HG03460 (cell line): Measurements from ENCODE around the gene ITGB8.
"Not testable (repeated sequence)": the region's sequence is repeated elsewhere in the genome, so short reads cannot be mapped to it uniquely, and the experiment has no call there.

Experiments used
- ATAC-seq: cut with Tn5 transposase; IDR thresholded peaks from one replicate; pipeline ENCODE4 v1.9.1; 2021; ENCODE audit not compliant: unreplicated experiment

Gene ITGB8

DNA sequence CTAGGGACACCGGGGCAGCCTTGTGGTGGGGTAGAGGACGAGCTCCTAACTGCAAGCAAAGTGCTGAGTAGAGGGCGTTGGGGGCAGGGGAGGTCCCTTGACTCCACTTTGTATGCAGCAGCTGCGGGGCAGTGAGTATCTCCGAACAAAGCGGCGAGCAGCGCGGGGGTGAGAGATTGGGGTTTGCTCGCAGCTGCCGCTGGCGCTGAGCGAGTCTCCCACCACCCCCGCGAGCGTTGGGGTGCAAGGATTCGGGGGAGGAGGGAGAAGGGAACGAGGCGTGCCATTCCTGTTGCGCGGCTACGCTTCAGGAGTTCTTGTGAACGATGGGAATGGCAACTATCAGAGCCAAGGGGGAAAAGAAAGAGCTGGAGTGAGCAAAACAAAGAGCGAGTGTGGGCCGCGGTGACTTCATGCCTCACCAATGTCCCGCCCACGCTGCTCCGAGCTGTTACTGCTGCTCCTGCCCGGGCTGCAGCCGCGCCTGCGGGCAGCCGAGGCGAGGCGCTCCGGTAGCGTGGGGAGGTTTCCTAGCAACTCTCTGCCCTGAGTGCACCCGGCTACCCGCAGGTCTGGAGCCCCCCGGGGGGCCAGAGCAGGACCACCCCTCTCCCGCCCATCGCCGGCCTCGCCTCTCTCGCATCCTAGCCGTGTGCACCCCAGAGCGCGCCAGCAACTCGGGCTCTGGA, at the start of gene ITGB8:
Gene ITGB8, plus strand, starts transcription at position 662 of the 689 bp plus-strand sequence. CDS start 907 bp downstream, outside the sequence.
- peak; percentile 52 for ATAC-seq

DNA sequence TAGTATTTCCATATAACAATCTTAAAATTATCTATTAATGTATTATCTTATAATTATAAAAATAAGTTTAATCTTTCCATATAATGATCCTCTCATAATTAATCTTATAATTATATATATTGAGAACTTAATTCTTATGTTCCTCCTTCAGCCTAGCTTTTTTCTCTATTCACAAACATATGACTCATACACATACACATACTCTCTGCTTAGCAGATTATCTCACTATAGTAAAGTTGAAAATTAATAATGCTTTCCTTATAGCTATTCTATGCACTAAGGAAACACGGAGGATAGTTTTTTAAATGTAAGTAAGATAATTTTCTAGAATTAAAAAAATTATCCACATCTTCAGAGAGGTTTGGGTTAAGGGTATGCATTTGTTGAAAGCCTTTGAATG, 47.7 kb upstream of the ITGB8 start:
- no peak for ATAC-seq

DNA sequence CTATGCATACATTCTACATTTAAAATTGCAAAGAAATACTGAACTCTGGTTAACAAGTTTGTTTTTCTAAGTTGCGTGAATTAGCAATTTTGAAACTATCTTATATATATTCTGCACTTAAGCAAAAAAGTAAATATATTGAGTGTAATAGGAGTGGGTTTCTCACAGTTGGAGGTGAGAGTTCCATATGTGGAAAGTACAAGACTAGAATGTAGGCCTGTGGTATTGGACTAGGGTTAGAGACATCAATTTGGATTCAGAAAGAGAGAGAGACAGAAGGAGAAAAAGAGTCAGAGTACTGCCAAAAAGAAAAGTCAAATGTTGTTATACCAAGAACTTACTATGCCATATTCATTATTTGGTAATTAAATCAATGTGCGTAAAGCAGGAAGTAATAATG, 47.3 kb upstream of the ITGB8 start:
- no peak for ATAC-seq

DNA sequence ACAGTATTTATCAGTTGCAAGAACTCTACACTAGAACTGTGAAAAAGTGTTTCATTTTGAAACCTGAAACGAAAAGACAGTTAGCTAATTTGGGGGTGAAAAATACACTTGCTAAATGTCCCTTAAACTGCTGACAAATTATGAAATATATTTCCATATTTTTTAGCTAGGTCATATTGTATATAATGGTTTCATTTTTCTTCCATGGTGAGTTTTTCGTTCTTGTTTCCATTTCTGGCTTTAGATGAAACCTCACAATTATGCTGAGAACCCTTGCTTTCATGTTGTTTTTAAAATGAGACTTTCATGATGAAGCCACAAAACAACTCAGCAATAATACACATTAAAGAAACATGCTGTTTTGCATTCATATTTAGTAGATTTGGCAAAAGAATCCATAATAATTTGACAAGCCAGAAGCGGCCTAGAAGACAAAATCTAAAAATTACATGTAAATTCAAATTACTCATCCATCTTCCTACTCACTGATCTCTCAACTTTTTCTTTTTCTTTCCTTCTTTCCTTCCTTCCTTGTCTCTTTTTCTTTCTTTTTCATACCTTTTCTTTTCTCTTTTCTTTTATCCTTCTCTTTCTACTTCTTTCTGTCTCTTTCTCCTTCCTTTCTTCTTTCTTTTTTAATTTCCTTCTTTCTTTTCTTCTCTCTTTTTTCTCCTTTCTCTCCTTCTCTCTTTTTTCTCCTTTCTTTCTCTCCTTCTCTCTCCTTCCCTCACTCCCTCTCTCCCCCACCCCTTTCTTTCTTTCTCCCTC, 46.5 kb upstream of the ITGB8 start:
- peak; percentile 38 for ATAC-seq

DNA sequence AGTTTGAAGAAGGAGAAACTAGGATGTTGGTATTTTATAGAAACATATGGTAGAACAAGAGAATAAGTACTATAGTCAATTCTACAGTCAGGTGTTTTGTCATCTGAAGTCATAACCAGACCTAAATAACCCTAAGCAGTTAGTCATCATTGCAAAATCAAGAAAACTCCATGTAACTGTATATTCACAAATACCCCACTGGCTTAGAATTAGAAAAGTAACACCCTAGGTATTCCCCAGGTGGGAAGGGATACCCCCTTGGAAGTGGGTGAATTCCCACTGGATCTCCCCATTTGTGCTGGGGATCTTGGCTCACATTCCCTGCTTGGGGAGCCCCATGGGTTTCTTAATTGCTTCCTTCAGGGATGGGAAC, 45.9 kb upstream of the ITGB8 start:
- ATAC-seq: no peak

DNA sequence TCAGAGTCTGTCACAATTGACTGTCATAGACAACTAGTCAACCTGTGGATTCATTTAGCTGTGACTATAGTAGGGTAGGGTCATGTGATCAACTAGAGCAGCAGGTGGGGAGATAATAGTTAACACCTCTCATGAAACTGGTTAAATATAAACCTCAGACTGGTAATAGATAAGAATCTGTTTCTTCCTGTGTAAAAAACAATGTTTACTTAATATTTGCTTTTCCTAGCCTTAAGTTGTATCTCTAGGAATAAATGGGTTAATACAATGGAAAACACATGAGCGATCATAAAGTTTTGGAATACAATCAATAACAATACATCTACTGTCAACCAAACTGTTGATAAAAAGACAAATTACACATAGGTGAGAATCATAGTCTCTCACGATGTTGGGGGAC, 43.4 kb upstream of the ITGB8 start:
- ATAC-seq: peak; percentile 72

DNA sequence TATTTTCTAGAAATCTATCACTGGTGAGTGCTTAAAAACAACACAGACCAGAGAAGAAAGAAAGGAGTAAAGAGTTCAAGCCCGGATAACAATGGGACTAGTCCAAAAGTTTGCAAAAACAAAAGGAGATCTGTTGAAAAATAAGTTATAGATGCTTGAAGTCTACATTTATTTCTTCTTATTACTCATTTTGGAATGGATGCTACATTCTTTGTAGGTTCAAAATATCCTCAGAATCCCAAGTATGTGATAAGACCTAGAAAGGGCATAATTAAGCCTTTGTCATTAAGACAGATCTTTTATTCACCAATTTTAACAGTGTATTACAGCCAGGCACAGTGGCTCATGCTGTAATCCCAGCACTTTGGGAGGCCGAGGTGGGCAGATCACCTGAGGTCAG, 42.7 kb upstream of the ITGB8 start:
- ATAC-seq: no peak

DNA sequence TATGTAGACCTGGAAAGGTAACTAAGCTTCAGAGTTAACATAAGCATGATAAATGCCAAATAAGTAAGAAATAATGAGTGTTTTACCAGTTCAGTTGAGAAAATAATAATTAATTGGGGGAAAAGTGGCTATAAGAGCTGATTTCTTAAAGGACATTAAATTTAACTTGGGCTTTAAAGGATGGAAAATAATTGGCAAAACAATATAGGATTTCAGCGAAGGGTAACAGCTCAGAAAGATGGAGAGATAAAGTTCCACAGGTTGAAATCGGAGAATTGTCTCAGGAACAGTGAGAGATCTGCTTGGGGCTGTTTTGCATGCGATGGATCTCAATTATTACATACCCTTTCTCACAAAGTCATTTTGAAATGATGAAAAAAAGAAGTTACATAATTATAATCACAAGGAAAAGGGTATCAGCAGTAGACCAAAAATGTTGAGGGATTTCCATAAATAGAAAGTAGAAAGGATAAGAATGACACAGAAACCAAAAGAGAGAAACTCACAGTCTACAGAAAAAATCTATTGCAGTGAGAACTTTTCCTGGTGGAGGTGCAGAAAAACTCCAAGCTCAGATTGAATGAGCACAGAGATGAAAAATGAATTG, 40.1 kb upstream of the ITGB8 start:
- ATAC-seq: no peak

DNA sequence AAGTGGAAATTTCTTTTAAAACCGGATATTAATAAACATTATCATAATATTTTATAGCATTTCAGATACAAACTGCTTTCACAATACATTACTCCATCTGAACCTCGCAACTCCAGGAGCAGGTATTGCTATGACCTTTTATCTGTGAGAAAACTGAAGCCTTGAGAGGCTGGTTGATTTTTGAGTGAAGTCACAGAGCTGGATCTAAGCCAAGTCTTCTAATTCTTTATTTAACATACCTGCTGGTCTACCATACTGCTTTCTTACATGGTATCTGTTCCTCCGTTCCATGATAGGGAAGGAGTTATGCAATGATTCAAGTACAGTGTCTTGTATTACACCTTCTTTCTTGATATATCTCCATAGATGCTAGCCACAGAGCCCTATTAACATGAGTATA, 37.4 kb upstream of the ITGB8 start:
- ATAC-seq: no peak

DNA sequence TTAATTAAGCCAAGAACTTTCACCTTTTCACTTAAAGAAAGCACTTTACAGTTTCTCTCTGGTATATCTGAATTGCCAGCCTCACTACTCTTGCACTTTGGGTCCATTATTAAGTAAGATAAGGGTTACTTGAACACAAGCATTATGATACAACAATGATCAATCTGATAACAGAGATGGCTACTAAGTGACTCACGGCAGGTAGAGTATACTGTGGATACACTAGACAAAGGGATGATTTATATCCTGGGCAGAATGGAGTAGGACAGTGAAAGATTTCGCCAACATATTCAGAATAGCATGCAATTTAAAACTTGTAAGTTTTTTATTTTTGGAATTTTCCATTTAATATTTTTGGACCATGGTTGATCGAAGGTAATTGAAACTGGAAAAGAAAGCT, 34.3 kb upstream of the ITGB8 start:
- no peak for ATAC-seq

DNA sequence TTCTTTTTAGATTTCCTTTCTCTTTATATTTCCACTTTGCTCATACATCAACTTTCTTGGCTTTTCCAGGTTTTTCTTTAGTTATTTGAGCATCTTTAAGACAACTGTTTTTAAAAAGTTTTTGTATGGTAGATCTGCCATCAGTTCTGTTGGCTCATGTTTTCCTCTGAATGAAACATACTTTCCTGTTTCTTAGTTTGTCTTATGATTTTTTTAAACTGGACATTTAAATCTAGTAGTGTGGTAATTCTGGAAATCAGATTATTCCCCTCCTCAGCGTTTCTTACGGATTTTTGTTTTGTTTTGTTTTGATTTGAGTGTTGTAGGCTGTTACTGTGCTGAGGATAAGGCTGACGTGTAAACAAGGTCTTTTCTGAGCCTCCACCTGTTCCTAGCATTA, 33.8 kb upstream of the ITGB8 start:
- no peak for ATAC-seq

DNA sequence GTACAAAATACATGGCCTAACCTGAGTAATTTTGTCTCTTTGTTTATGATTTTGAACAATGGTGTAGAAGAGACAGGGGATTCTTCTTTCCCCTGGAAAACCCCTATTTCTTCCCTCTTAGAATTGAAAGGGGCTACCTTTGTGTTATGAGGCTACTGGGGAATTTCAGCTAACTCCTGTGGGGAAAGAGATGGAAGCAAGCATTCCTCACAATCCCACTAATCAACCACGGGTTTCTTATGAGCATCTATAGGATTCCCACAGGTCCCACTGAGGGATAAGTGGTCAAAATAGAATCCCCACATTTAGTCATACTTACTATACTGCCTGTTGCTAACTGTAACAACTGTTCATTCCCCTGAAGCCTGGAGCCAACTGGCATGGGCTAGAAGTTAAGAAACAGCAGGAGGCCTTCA, 32.2 kb upstream of the ITGB8 start:
- ATAC-seq: no peak

DNA sequence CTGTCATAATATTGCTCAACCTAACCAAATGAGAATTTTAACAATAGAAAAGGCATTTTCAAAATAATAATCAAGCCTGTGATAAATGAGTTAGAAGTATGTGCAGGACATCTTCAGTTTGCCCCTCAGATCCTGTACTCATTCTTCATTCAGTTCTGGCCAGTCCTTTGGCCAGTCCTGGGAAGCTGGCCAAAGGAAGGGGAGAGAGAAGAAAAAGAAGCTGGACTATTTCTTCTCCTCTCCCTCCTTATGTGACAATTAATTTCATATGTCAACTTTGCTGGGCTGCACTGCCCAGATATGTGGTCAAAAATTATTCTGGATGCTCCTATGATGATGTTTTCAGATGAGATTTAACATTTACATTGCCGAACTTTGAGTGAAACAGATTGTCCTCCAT, 31.6 kb upstream of the ITGB8 start:
- no peak for ATAC-seq

DNA sequence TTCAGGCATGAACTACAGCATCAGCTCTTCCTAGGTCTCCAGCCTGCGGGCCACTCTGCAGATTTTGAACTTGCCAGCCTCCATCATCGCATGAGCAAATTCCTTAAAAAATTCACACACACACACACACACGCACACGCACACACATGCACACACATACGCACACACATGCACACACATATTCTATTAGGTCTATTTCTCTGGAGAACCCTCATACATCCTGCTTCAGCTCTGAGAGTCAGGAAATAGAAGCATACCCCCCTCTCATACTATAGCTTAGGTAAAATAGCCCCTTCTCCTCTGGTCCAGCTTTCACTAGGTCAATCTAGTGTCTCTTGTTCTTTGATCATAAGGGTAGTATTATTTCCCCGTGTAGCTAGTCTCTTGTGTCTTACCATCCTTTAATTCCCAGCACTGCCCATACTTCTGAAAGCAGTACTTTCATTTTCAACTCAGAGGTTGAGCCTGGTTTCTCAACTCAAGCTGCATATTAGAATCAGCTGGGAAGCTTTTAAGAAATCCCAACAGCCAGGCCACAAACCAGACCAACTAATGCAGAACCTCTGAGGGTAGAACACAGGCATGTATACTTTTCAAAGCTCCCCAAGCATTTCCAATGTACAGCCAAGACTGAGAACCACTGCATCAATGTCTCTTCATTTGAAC, 30.9 kb upstream of the ITGB8 start:
- peak; percentile 71 for ATAC-seq

DNA sequence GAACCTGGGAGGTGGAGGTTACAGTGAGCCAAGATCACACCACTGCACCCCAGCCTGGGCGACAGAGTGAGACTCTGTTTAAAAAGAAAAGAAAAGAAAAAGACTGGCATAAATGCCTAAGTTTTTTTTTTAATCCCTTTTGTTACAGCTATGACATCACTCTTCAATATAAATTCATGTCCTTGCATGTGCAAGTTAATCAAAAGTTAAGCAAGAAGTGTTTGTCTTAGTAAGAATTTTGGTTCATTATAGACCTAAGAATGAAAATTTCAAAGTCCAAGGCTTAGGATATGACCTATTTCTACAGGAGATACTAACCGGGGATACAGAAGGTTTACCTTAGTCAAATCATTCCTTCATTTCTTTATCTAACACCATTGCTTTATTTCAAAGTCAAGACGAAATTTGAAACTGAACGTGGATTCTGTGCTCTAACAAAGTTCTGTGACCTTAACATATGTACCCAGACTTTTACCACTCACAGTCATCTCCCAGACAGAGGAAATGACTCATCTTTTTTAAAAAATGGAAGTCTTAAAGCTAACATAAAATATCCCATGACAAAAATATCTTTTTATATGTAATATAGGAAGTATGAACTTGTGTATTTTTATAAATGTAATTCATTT, 29.3 kb upstream of the ITGB8 start:
- no peak for ATAC-seq

DNA sequence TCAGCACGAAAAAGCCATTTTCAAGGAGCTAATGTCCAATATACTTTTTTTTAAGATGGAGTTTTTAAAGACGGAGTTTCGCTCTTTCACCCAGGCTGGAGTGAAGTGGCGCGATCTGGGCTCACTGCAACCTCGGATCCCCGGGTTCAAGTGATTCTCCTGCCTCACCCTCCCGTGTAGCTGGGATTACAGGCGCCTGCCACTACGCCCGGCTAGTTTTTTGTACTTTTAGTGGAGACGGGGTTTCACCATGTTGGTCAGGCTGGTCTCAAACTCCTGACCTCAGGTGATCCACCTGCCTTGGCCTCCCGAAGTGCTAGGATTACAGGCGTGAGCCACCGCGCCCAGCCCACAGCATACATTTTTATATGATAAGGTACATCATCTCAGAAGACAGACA, 28.4 kb upstream of the ITGB8 start:
- ATAC-seq: not testable (repeated sequence)

DNA sequence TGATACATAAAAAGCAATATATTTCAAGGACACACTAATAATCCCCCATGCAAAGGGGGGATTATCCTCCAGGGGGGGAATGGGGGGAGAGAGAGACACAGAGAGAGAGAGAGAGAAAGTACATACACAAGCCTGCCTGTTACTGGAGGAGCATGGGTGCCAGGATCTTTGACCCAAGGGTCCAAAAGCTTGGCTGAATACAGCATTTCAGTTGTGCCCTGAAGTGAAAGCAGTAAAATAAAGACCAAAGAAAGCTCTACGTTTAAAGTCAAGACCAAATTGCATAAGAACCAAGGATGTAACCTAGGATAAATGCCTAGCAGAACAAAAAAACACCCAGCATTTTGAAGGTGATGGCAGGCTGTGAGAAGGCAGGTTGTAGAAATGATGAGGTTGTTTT, 27.8 kb upstream of the ITGB8 start:
- no peak for ATAC-seq

DNA sequence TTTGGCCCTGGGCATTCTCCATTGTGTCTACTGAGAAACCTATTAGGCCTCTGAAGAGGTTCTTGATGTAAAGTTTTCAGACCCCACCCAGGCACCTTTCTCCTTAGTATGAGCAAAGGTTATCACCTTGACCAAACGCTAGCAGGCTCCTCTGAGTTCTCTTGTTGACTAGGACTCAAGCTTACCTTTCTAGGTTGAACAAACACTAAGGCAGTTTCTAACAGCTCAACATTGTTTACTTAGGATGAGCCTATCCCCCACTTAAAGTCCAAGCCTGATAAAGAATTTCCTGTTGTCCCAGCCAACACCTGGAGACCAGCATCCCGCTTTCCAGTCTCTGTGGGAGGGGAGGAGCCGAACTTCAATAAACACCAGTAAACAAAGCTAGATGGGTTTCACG, 26.3 kb upstream of the ITGB8 start:
- no peak for ATAC-seq

DNA sequence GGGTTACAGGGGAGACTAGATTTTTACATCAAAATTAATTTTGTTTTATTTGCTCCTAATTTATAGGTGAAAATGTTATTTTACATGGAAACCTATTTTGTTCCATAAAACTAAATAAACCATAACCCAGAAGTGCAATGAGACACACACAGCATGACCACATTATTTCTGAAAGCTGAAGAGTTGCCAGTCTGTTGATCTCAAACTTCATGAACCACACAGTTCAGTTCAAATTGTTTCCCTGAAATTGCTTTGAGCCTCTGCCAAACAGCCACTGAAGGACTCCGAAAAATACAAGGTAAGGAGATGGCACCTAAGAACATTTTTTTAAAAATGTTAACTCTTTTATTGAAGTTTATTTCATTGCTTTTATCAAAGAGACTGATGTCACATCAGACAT, 25.0 kb upstream of the ITGB8 start:
- no peak for ATAC-seq

DNA sequence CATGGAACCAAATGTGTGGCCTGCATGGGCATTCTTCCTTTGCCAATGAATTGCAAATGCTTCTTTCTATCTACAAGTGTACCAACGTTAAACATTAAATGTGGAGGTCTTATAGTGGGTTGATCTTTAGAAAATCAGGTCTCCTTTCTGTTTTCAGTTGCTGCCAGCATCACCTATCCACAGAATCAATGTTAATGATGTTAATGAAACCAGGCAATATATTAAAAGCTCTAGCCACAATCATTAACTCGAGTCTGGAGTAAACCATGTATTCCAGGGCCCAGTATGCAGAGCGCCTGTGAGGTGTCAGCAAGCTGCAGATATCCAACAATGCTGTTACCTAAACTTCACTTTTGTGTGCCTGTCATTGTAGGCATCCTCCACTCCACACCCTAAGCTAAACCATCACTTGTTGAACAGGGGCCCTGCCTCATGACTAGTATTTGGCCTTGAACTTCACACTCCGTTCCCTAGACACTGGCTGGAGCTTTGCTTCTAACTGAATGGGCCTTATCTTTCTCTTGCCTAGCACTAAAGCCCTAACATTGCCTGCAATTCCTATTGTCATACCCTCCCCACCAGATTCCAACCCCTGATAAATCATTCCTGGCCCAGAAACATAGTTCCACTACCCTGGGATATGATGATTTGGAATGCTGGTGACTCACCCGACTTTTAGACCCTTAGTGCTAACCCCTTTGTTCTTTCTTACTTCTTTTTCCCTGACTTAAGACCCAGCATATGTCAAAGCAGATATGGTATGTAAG, 24.3 kb upstream of the ITGB8 start:
- ATAC-seq: no peak

DNA sequence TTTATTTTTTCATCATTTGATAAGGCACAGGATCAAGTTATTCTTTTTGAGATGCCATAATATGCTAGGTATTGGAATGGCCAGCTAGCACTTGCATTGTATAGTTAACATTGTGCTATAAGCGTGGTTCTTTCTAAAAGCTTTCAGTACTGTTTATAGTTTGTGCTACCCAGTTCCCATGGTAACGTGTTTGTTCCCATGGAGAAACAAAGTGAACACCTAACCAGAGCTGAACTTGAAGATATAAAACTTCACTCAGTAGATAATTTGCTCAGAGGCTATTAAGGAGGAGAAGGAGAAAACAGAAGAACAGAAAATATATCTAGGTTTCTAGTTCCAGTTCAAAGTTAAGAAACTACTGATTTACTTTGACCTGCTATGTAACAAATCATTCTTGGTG, 23.6 kb upstream of the ITGB8 start:
- ATAC-seq: peak; percentile 66
